RWPE2 (cell line): ENCODE data around the gene GET3.
"Not testable (repeated sequence)": the region's sequence is repeated elsewhere in the genome, so short reads cannot be mapped to it uniquely, and the experiment has no call there.

Source experiments
- ATAC-seq: fragments of 200-7000 bp; cut with Tn5 transposase; 3 replicates; pipeline ENCODE4 v1.9.1; 2021; ENCODE audit warnings: low read depth
- DNase-seq: peaks from one replicate; pipeline ENCODE4 v3.0.0-alpha.2; 2020; ENCODE audit warnings: low spot score
- H3K27ac ChIP-seq: fragments of 450-650 bp; 2 replicates; pipeline ENCODE4 v1.5.1; 2017; ENCODE audit warnings: mild to moderate bottlenecking; ENCODE audit not compliant: poor library complexity, severe bottlenecking
- H3K27me3 ChIP-seq: fragments of 250-450 bp; sonication (Bioruptor Pico); 2 replicates; pipeline ENCODE4 v1.5.1; 2021; ENCODE audit warnings: mild to moderate bottlenecking, moderate library complexity; ENCODE audit not compliant: insufficient read depth, poor library complexity, severe bottlenecking
- H3K36me3 ChIP-seq: fragments of 250-450 bp; sonication (Bioruptor Pico); 2 replicates; pipeline ENCODE4 v1.5.1; 2020; ENCODE audit warnings: low read depth, mild to moderate bottlenecking, moderate library complexity
- H3K4me1 ChIP-seq: fragments of 250-450 bp; sonication (Bioruptor Pico); 2 replicates; pipeline ENCODE4 v1.5.1; 2021; ENCODE audit warnings: mild to moderate bottlenecking, moderate library complexity; ENCODE audit not compliant: insufficient read depth, poor library complexity, severe bottlenecking
- H3K4me3 ChIP-seq: fragments of 250-450 bp; sonication (Bioruptor Pico); 2 replicates; pipeline ENCODE4 v1.5.1; 2021; ENCODE audit warnings: mild to moderate bottlenecking, moderate library complexity; ENCODE audit not compliant: severe bottlenecking
- H3K9me3 ChIP-seq: fragments of 250-450 bp; sonication (Bioruptor Pico); 2 replicates; pipeline ENCODE4 v1.5.1; 2021; ENCODE audit warnings: mild to moderate bottlenecking, moderate library complexity; ENCODE audit not compliant: severe bottlenecking
- CTCF ChIP-seq: fragments of 450-650 bp; IDR thresholded peaks from one replicate; pipeline ENCODE4 v1.5.1; 2017; ENCODE audit warnings: mild to moderate bottlenecking, moderate library complexity; ENCODE audit not compliant: poor library complexity, severe bottlenecking

The GET3 gene

GRCh38 chr19:12706332-12706718, 31.0 kb upstream of the GET3 start:
- Histone ChIP-seq H3K4me3 (no peak overlapping the region), H3K36me3 (peaks cover 97% of the 10 kb centered on the region), H3K4me1 (no peaks in the 10 kb centered on the region), H3K9me3 (no peaks in the 10 kb centered on the region), H3K27ac (no peak overlapping the region), H3K27me3 (no peaks in the 10 kb centered on the region)
- DNase-seq (no peak), ATAC-seq (no peak)
- TF ChIP-seq CTCF = no peak

GRCh38 chr19:12708641-12709040, 28.7 kb upstream of the GET3 start:
- Histone ChIP-seq H3K36me3 (peaks cover 97% of the 10 kb centered on the region), H3K27ac (no peak overlapping the region), H3K9me3 (no peaks in the 10 kb centered on the region), H3K4me3 (no peak overlapping the region), H3K27me3 (no peaks in the 10 kb centered on the region), H3K4me1 (no peaks in the 10 kb centered on the region)
- TF ChIP-seq CTCF = no peak
- DNase-seq = no peak
- ATAC-seq = no peak

GRCh38 chr19:12711187-12711586, 26.1 kb upstream of the GET3 start:
- H3K9me3 ChIP-seq = no peaks in the 10 kb centered on the region
- no peak overlapping the region for H3K4me3 ChIP-seq
- H3K4me1 ChIP-seq = no peaks in the 10 kb centered on the region
- H3K27ac ChIP-seq = no peak overlapping the region
- H3K27me3 ChIP-seq = no peaks in the 10 kb centered on the region
- DNase-seq = no peak
- no peak for TF ChIP-seq CTCF
- peaks cover 97% of the 10 kb centered on the region for H3K36me3 ChIP-seq
- no peak for ATAC-seq

DNA sequence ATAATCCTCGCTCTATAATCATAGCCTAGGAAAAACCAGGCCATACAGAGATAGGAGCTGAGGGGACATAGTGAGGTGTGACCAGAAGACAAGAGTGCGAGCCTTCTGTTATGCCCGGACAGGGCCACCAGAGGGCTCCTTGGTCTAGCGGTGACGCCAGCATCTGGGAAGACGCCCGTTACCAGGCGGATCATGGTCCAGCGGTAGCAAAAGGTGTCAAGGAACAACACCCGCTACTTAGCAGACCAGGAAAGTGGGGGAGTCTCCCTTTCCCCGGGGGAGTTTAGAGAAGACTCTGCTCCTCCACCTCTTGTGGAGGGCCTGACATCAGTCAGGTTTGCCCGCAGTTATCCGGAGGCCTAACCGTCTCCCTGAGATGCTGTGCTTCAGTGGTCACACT, 25.2 kb upstream of the GET3 start:
- H3K4me3 ChIP-seq, H3K27me3 ChIP-seq, ATAC-seq, H3K9me3 ChIP-seq, DNase-seq, H3K27ac ChIP-seq, H3K4me1 ChIP-seq: not testable (repeated sequence)
- peaks cover 98% of the 10 kb centered on the region for H3K36me3 ChIP-seq
- peak; percentile 70 for TF ChIP-seq CTCF

- not testable (repeated sequence) for H3K4me1 ChIP-seq, ATAC-seq, H3K9me3 ChIP-seq, H3K27ac ChIP-seq, H3K4me3 ChIP-seq, H3K27me3 ChIP-seq, DNase-seq
- peaks cover 100% of the 10 kb centered on the region for H3K36me3 ChIP-seq
These were observed 24.0 kb upstream of the GET3 start for GRCh38 chr19:12713304-12713703.
